ENCODE results near the gene SLC35E1. TPM values are rescaled to one million over a fixed set of nuclear protein-coding genes. Genes with fewer than 3 reads are reported as not detected.

SLC35E1 gene
- total and polyA plus RNA-seq, 7 experiments from 2014 or later = 13.3 to 67.3 (median 33.7) TPM

GRCh38 chr19:16608290-16608739 lies 36.1 kb upstream of the SLC35E1 start:
- intact Hi-C loops (cut with micrococcal nuclease) = loop anchor here in 1 of 2 donors (2.0 kb wide), 1 partner anchor 14 kb away; no protein-coding TSS in a partner anchor
- H3K4me1 ChIP-seq (ENCODE audit: control insufficient read depth in 2 of 2, insufficient read depth in 2 of 2, low read length in 2 of 2) = no peaks in the 10 kb centered on the region
- Mint-ChIP-seq H3K4me1 (peaks cover 31 to 69% (median 58%) of the 10 kb centered on the region in 7 donors), H3K4me3 (no peak overlapping the region), H3K36me3 (peaks cover 0 to 8% (median 0%) of the 10 kb centered on the region in 5 donors), H3K9me3 (no peaks in the 10 kb centered on the region), H3K27ac (peak overlapping the region in 6 of 9 donors; percentile 4 to 66 (median 15)), H3K27me3 (no peaks in the 10 kb centered on the region)
- H3K27ac ChIP-seq (ENCODE audit: low read depth, low read length) = no peak overlapping the region
- no peak overlapping the region for H3K4me3 ChIP-seq (ENCODE audit: low read length)
- H3K27me3 ChIP-seq (ENCODE audit: control insufficient read depth in 2 of 2, insufficient read depth in 2 of 2, low read length in 2 of 2) = no peaks in the 10 kb centered on the region
- no peaks in the 10 kb centered on the region for H3K9me3 ChIP-seq (ENCODE audit: control insufficient read depth in 2 of 3, low read length in 3 of 3)
- CTCF ChIA-PET = no interaction called here
- POLR2A ChIA-PET = interaction anchor here (1.5 kb wide), 1 partner anchor 14 kb away, joined by 3 read pairs; no protein-coding TSS in a partner anchor
- DNase-seq (no peak), ATAC-seq (peak; percentile 85)
- peaks cover 0 to 7% (median 0%) of the 10 kb centered on the region in 3 experiments for H3K36me3 ChIP-seq (ENCODE audit: control insufficient read depth in 2 of 3, insufficient read depth in 3 of 3, low read length in 3 of 3)

GRCh38 chr19:16607819-16608218 lies 35.6 kb upstream of the SLC35E1 start:
- intact Hi-C loops (cut with micrococcal nuclease) = loop anchor here in 1 of 2 donors (2.0 kb wide), 1 partner anchor 13 kb away; no protein-coding TSS in a partner anchor
- H3K36me3 ChIP-seq (ENCODE audit: control insufficient read depth in 2 of 3, insufficient read depth in 3 of 3, low read length in 3 of 3) = peaks cover 0 to 7% (median 0%) of the 10 kb centered on the region in 3 experiments
- Mint-ChIP-seq H3K27ac (peak overlapping the region in 3 of 9 donors; percentile 13 to 66 (median 23)), H3K27me3 (no peaks in the 10 kb centered on the region), H3K4me1 (peaks cover 31 to 64% (median 56%) of the 10 kb centered on the region in 7 donors), H3K4me3 (no peak overlapping the region), H3K36me3 (peaks cover 0 to 8% (median 0%) of the 10 kb centered on the region in 5 donors), H3K9me3 (no peaks in the 10 kb centered on the region)
- H3K9me3 ChIP-seq (ENCODE audit: control insufficient read depth in 2 of 3, low read length in 3 of 3) = no peaks in the 10 kb centered on the region
- H3K4me3 ChIP-seq (ENCODE audit: low read length) = no peak overlapping the region
- no peaks in the 10 kb centered on the region for H3K4me1 ChIP-seq (ENCODE audit: control insufficient read depth in 2 of 2, insufficient read depth in 2 of 2, low read length in 2 of 2)
- no peak overlapping the region for H3K27ac ChIP-seq (ENCODE audit: low read depth, low read length)
- POLR2A ChIA-PET = interaction anchor here (1.5 kb wide), 1 partner anchor 14 kb away, joined by 3 read pairs; no protein-coding TSS in a partner anchor
- CTCF ChIA-PET = no interaction called here
- H3K27me3 ChIP-seq (ENCODE audit: control insufficient read depth in 2 of 2, insufficient read depth in 2 of 2, low read length in 2 of 2) = no peaks in the 10 kb centered on the region
- no peak for ATAC-seq
- DNase-seq = no peak

- no peaks in the 10 kb centered on the region for H3K27me3 ChIP-seq (ENCODE audit: control insufficient read depth in 2 of 2, insufficient read depth in 2 of 2, low read length in 2 of 2)
- peaks cover 0 to 7% (median 0%) of the 10 kb centered on the region in 3 experiments for H3K36me3 ChIP-seq (ENCODE audit: control insufficient read depth in 2 of 3, insufficient read depth in 3 of 3, low read length in 3 of 3)
- Mint-ChIP-seq H3K36me3 (peaks cover 0 to 8% (median 0%) of the 10 kb centered on the region in 5 donors), H3K4me1 (peaks cover 30 to 49% (median 45%) of the 10 kb centered on the region in 7 donors), H3K27ac (peak overlapping the region in 2 of 9 donors; percentile 43 to 53), H3K27me3 (no peaks in the 10 kb centered on the region), H3K4me3 (no peak overlapping the region), H3K9me3 (no peaks in the 10 kb centered on the region)
- no peak overlapping the region for H3K27ac ChIP-seq (ENCODE audit: low read depth, low read length)
- ChIA-PET CTCF (no interaction called here), POLR2A (no interaction called here)
- intact Hi-C loops (cut with micrococcal nuclease) = no loop called here
- no peak for DNase-seq
- no peaks in the 10 kb centered on the region for H3K9me3 ChIP-seq (ENCODE audit: control insufficient read depth in 2 of 3, low read length in 3 of 3)
- no peaks in the 10 kb centered on the region for H3K4me1 ChIP-seq (ENCODE audit: control insufficient read depth in 2 of 2, insufficient read depth in 2 of 2, low read length in 2 of 2)
- H3K4me3 ChIP-seq (ENCODE audit: low read length) = no peak overlapping the region
- ATAC-seq = no peak
These were observed 33.4 kb upstream of the SLC35E1 start for GRCh38 chr19:16605553-16605994.

- no peak for ATAC-seq
- intact Hi-C loops (cut with micrococcal nuclease) = no loop called here
- Histone ChIP-seq H3K4me3 (ENCODE audit: low read length) (no peak overlapping the region), H3K4me1 (ENCODE audit: control insufficient read depth in 2 of 2, insufficient read depth in 2 of 2, low read length in 2 of 2) (no peaks in the 10 kb centered on the region), H3K27ac (ENCODE audit: low read depth, low read length) (no peak overlapping the region), H3K27me3 (ENCODE audit: control insufficient read depth in 2 of 2, insufficient read depth in 2 of 2, low read length in 2 of 2) (no peaks in the 10 kb centered on the region), H3K9me3 (ENCODE audit: control insufficient read depth in 2 of 3, low read length in 3 of 3) (no peaks in the 10 kb centered on the region), H3K36me3 (ENCODE audit: control insufficient read depth in 2 of 3, insufficient read depth in 3 of 3, low read length in 3 of 3) (peaks cover 0 to 7% (median 0%) of the 10 kb centered on the region in 3 experiments)
- DNase-seq = no peak
- no peak overlapping the region for H3K4me3 Mint-ChIP-seq
- peak overlapping the region in 1 of 9 donors; percentile 40 for H3K27ac Mint-ChIP-seq
- H3K4me1 Mint-ChIP-seq = peaks cover 31 to 50% (median 43%) of the 10 kb centered on the region in 7 donors
- no peaks in the 10 kb centered on the region for H3K9me3 Mint-ChIP-seq
- POLR2A ChIA-PET = no interaction called here
- H3K36me3 Mint-ChIP-seq = peaks cover 0 to 8% (median 0%) of the 10 kb centered on the region in 5 donors
- H3K27me3 Mint-ChIP-seq = no peaks in the 10 kb centered on the region
- CTCF ChIA-PET = no interaction called here
These were observed 32.9 kb upstream of the SLC35E1 start for GRCh38 chr19:16605115-16605514.

- CTCF ChIA-PET = no interaction called here
- Mint-ChIP-seq H3K36me3 (peaks cover 0 to 8% (median 0%) of the 10 kb centered on the region in 5 donors), H3K27ac (peak overlapping the region in 1 of 9 donors; percentile 40), H3K4me3 (no peak overlapping the region), H3K27me3 (no peaks in the 10 kb centered on the region), H3K9me3 (no peaks in the 10 kb centered on the region), H3K4me1 (peaks cover 31 to 50% (median 42%) of the 10 kb centered on the region in 7 donors)
- Histone ChIP-seq H3K4me3 (ENCODE audit: low read length) (no peak overlapping the region), H3K27me3 (ENCODE audit: control insufficient read depth in 2 of 2, insufficient read depth in 2 of 2, low read length in 2 of 2) (no peaks in the 10 kb centered on the region), H3K36me3 (ENCODE audit: control insufficient read depth in 2 of 3, insufficient read depth in 3 of 3, low read length in 3 of 3) (peaks cover 0 to 7% (median 0%) of the 10 kb centered on the region in 3 experiments), H3K9me3 (ENCODE audit: control insufficient read depth in 2 of 3, low read length in 3 of 3) (no peaks in the 10 kb centered on the region), H3K27ac (ENCODE audit: low read depth, low read length) (no peak overlapping the region), H3K4me1 (ENCODE audit: control insufficient read depth in 2 of 2, insufficient read depth in 2 of 2, low read length in 2 of 2) (no peaks in the 10 kb centered on the region)
- no peak for DNase-seq
- no peak for ATAC-seq
- intact Hi-C loops (cut with micrococcal nuclease) = no loop called here
- POLR2A ChIA-PET = no interaction called here
These were observed 32.4 kb upstream of the SLC35E1 start for GRCh38 chr19:16604615-16605014.

GRCh38 chr19:16603090-16603489 lies 30.9 kb upstream of the SLC35E1 start:
- Mint-ChIP-seq H3K36me3 (peaks cover 0 to 12% (median 0%) of the 10 kb centered on the region in 5 donors), H3K4me3 (no peak overlapping the region), H3K27me3 (no peaks in the 10 kb centered on the region), H3K9me3 (no peaks in the 10 kb centered on the region), H3K4me1 (peaks cover 32 to 53% (median 43%) of the 10 kb centered on the region in 7 donors), H3K27ac (peak overlapping the region in 2 of 9 donors; percentile 11 to 39)
- ATAC-seq (no peak), DNase-seq (no peak)
- H3K4me1 ChIP-seq (ENCODE audit: control insufficient read depth in 2 of 2, insufficient read depth in 2 of 2, low read length in 2 of 2) = no peaks in the 10 kb centered on the region
- no peaks in the 10 kb centered on the region for H3K27me3 ChIP-seq (ENCODE audit: control insufficient read depth in 2 of 2, insufficient read depth in 2 of 2, low read length in 2 of 2)
- CTCF ChIA-PET = no interaction called here
- intact Hi-C loops (cut with micrococcal nuclease) = no loop called here
- H3K9me3 ChIP-seq (ENCODE audit: control insufficient read depth in 2 of 3, low read length in 3 of 3) = no peaks in the 10 kb centered on the region
- no peak overlapping the region for H3K27ac ChIP-seq (ENCODE audit: low read depth, low read length)
- H3K4me3 ChIP-seq (ENCODE audit: low read length) = no peak overlapping the region
- peaks cover 0 to 7% (median 0%) of the 10 kb centered on the region in 3 experiments for H3K36me3 ChIP-seq (ENCODE audit: control insufficient read depth in 2 of 3, insufficient read depth in 3 of 3, low read length in 3 of 3)
- POLR2A ChIA-PET = no interaction called here
